ENCODE results near the gene SOCS6.
A peak's percentile ranks its signal among the peaks of the same experiment; 100 is the strongest.
"Not testable (repeated sequence)": the region's sequence is repeated elsewhere in the genome, so short reads cannot be mapped to it uniquely, and the experiment has no call there.

Gene SOCS6

DNA sequence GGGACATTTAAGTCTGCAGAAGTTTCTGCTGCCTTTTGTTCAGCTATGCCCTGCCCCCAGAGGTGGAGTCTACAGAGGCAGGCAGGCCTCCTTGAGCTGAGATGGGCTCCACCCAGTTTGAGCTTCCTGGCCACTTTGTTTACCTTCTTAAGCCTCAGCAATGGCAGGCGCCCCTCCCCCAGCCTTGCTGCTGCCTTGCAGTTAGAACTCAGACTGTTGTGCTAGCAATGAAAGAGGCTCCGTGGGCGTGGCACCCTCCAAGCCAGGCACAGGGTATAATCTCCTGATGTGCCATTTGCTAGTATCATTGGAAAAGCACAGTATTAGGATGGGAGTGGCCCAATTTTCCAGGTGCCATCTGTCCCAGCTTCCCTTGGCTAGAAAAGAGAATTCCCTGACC lies 59.6 kb downstream of the SOCS6 start:
- H3K4me3 ChIP-seq (ENCODE audit: low read depth, low read length); DNase-seq (ENCODE audit: low read depth): not testable (repeated sequence)

DNA sequence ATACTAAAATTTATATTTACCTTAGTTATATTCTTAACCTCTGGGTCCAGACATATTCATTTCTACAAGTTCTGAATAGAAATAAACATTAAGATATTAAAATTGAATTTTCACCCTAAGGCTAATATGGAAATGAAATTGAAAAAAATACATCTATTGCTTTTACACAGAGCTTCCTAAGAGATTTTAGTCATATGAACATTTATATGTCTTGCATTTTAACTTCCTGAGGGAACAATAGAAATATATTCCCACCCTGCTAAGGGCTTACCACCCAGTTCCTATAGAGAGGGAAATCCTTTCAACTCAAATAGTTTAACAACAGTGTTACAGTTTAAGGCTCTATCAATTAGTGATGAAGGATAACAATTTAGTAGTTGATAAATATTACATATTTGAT lies 60.5 kb downstream of the SOCS6 start:
- DNase-seq (ENCODE audit: low read depth): no peak
- no peak overlapping the region for H3K4me3 ChIP-seq (ENCODE audit: low read depth, low read length)

- no peak for DNase-seq (ENCODE audit: low read depth)
- no peak overlapping the region for H3K4me3 ChIP-seq (ENCODE audit: low read depth, low read length)
Observed at GRCh38 chr18:70354080-70354479, 65.2 kb downstream of the SOCS6 start.

- DNase-seq (ENCODE audit: low read depth): no peak
- H3K4me3 ChIP-seq (ENCODE audit: low read depth, low read length): no peak overlapping the region
Observed at GRCh38 chr18:70354771-70355170, 65.9 kb downstream of the SOCS6 start.

- DNase-seq (ENCODE audit: low read depth): no peak
- no peak overlapping the region for H3K4me3 ChIP-seq (ENCODE audit: low read depth, low read length)
Observed at GRCh38 chr18:70355620-70356385, 67.0 kb downstream of the SOCS6 start.

DNA sequence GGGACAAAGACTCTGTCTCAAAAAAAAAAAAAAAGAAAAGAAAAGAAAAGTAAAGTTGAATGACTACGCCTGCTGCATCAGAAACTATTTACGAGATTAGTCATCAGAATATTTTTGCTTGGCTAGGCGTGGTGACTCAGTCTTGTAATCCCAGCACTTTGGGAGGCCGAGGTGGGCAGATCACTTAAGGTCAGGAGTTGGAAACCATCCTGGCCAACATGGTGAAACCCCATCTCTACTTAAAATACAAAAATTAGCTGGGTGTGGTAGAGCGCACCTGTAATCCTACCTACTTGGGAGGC lies 69.2 kb downstream of the SOCS6 start:
- not testable (repeated sequence) for H3K4me3 ChIP-seq (ENCODE audit: low read depth, low read length)
- DNase-seq (ENCODE audit: low read depth): peak; percentile 48

GRCh38 chr18:70359071-70359470 lies 70.2 kb downstream of the SOCS6 start:
- H3K4me3 ChIP-seq (ENCODE audit: low read depth, low read length): no peak overlapping the region
- DNase-seq (ENCODE audit: low read depth): no peak

DNA sequence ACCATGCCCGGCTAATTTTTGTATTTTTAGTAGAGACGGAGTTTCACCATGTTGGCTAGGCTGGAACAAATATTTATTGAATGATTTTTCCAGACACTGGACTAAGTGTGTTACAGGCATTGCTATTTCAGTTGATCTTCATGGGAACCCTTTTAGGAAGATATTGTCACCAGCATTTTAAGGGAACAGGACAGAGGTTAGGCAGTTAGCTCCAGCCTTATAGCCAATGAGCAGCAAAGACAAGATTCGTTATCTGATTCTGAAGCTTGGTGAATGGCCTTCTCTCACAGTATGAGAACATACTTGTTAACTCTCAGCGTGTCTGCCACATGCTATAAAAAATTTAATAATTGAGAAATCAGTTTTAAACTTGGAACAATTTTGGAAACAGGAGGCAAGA lies 73.4 kb downstream of the SOCS6 start:
- no peak overlapping the region for H3K4me3 ChIP-seq (ENCODE audit: low read depth, low read length)
- no peak for DNase-seq (ENCODE audit: low read depth)

DNA sequence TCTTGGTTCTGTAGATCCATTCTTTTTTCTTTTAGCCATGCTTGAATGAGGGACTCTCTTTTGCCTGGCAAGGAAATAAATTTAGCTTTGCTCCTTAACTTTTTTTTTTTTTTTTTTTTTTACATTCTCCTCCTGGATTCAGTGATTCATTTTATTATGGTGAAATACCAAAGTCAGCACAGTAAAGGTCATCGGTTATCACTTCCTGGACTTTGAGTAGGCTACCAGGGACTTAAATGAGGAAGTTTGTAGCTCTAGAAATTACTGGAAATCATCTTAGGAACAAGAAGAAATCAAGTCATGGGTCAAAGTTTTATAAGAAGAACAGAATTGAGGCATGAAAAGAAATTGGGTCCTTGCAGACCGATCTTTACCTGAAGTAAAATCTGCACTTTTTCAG lies 75.0 kb downstream of the SOCS6 start:
- no peak overlapping the region for H3K4me3 ChIP-seq (ENCODE audit: low read depth, low read length)
- DNase-seq (ENCODE audit: low read depth): no peak

GRCh38 chr18:70365361-70365760 lies 76.5 kb downstream of the SOCS6 start:
- no peak overlapping the region for H3K4me3 ChIP-seq (ENCODE audit: low read depth, low read length)
- no peak for DNase-seq (ENCODE audit: low read depth)

- H3K4me3 ChIP-seq (ENCODE audit: low read depth, low read length): no peak overlapping the region
- DNase-seq (ENCODE audit: low read depth): no peak
Observed at GRCh38 chr18:70366174-70366573, 77.3 kb downstream of the SOCS6 start.

GRCh38 chr18:70366670-70367069 lies 77.8 kb downstream of the SOCS6 start:
- H3K4me3 ChIP-seq (ENCODE audit: low read depth, low read length): no peak overlapping the region
- no peak for DNase-seq (ENCODE audit: low read depth)

DNA sequence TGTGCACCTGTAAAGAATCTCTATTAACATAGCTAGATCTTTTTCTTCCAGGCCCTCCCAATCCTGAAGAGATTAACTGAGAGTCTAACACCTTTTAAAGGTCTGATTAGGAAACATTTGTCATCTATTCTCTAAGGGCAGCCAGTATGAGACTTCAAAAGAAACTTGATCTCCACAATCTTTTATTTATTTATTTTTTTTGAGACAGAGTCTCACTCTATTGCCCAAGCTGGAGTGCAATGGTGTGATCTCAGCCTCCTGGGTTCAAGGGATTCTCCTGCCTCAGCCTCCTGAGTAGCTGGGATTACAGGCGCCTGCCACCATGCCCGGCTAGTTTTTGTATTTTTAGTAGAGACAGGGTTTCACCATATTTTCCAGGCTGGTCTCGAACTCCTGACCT lies 78.5 kb downstream of the SOCS6 start:
- not testable (repeated sequence) for H3K4me3 ChIP-seq (ENCODE audit: low read depth, low read length); DNase-seq (ENCODE audit: low read depth)

DNA sequence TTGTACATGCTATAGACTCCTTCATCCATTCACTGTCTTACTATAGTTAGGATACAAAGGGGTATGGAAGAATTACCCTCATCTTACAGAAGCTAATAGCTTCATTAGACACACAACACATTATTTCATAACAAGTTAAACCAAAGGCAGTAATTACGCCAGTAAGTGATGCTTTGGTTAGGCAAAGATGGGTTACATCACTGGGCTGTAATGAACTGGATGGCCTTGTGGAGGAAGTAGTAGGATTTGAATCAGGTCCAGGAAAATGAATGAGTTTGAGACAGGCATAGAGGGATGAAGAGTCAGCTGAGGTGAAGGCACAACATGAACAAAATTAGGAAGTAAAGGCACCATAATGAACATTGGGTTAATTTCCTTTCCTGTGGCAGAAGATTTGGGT lies 80.1 kb downstream of the SOCS6 start:
- no peak for DNase-seq (ENCODE audit: low read depth)

DNA sequence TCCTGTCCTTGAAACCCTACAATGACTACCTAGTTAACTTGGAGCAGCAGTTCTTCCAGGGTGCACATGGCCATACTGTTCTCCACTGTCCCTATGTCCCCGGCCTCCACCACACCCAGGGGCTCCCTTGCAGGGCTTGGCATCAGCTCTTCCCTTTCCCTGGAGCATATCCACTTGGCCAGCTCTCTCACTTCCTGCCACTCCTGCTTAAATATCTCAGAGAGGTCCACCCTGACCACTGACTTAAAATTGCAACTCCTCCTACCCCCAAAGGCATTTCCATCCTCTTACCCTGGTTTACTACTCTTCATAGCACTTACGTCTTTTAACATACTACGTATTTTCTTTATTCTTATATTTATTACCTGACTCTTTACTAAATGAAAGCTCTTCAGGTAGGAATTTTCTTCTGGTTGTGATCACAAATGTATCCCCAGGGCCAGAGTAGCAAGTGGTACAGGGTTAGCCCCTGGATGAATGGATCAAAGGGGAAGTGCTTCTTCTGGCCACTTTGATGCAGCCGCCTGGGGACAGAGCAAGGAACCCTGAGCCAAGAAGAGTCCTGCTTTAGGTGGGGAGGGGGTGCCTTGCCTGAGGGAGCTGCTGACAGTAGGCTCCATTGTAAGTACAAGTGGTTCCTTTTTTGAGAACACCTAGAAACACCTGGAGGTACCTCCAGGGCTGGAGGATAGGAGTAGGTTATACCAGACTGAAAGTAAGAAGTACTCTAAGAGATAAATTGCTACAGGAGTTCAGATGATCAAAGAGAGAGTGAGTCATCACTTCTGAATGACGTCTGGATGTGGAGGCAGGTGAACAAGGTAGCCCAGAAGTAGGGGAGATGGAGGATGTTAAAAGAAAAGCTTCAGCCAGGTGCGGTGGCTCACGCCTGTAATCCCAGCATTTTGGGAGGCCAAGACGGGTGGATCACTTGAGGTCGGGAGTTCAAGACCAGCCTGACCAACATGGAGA lies 82.2 kb downstream of the SOCS6 start:
- DNase-seq (ENCODE audit: low read depth): no peak
- H3K4me3 ChIP-seq (ENCODE audit: low read depth, low read length): no peak overlapping the region

More for the DNA sequence above, 80.1 kb downstream of the SOCS6 start:
- no peak overlapping the region for H3K4me3 ChIP-seq (ENCODE audit: low read depth, low read length)

- DNase-seq (ENCODE audit: low read depth): no peak
- no peak overlapping the region for H3K4me3 ChIP-seq (ENCODE audit: low read depth, low read length)
Observed at GRCh38 chr18:70371908-70372307, 83.1 kb downstream of the SOCS6 start.

GRCh38 chr18:70372450-70373041 lies 83.7 kb downstream of the SOCS6 start:
- H3K4me3 ChIP-seq (ENCODE audit: low read depth, low read length): no peak overlapping the region

GRCh38 chr18:70373042-70373519 lies 84.2 kb downstream of the SOCS6 start:
- DNase-seq (ENCODE audit: low read depth): peak; percentile 95
- H3K4me3 ChIP-seq (ENCODE audit: low read depth, low read length): no peak overlapping the region

More at GRCh38 chr18:70372450-70373041, 83.7 kb downstream of the SOCS6 start:
- DNase-seq (ENCODE audit: low read depth): no peak

GRCh38 chr18:70374154-70374553 lies 85.3 kb downstream of the SOCS6 start:
- DNase-seq (ENCODE audit: low read depth): no peak

More at GRCh38 chr18:70374154-70374553, 85.3 kb downstream of the SOCS6 start:
- no peak overlapping the region for H3K4me3 ChIP-seq (ENCODE audit: low read depth, low read length)
